GM19025 (cell line): ENCODE data around the gene ECM1.

Source experiments
- ATAC-seq: cut with Tn5 transposase; IDR thresholded peaks from one replicate; pipeline ENCODE4 v1.9.1; 2021; ENCODE audit warnings: mild to moderate bottlenecking, low read depth, moderate library complexity; ENCODE audit not compliant: unreplicated experiment

ECM1 gene

GRCh38 chr1:150543500-150544143 lies 35.7 kb downstream of the ECM1 start:
- no peak for ATAC-seq

DNA sequence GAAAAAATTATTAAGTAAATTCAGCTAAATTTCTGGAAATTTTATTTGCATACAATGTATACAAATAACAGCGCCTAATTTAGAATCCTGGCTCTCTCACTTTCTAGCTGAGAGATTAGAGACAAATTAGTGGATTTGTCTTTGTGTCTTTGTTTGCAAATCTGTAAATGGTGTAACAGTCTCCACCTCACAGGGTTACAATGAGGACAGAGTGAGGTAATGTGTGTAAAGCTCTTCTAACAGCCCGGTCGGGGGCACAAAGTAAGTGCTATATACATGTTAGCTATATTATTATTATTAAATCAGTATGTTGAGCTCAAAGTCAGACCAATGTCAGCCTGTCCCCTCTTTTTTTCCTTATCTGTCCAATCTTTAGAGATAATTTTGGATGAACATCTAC lies 36.3 kb downstream of the ECM1 start:
- ATAC-seq: no peak

- no peak for ATAC-seq
Measured at GRCh38 chr1:150545486-150546032, 37.6 kb downstream of the ECM1 start.

GRCh38 chr1:150546294-150546937 lies 38.5 kb downstream of the ECM1 start:
- no peak for ATAC-seq

- no peak for ATAC-seq
Measured at GRCh38 chr1:150548324-150548631, 40.4 kb downstream of the ECM1 start.

DNA sequence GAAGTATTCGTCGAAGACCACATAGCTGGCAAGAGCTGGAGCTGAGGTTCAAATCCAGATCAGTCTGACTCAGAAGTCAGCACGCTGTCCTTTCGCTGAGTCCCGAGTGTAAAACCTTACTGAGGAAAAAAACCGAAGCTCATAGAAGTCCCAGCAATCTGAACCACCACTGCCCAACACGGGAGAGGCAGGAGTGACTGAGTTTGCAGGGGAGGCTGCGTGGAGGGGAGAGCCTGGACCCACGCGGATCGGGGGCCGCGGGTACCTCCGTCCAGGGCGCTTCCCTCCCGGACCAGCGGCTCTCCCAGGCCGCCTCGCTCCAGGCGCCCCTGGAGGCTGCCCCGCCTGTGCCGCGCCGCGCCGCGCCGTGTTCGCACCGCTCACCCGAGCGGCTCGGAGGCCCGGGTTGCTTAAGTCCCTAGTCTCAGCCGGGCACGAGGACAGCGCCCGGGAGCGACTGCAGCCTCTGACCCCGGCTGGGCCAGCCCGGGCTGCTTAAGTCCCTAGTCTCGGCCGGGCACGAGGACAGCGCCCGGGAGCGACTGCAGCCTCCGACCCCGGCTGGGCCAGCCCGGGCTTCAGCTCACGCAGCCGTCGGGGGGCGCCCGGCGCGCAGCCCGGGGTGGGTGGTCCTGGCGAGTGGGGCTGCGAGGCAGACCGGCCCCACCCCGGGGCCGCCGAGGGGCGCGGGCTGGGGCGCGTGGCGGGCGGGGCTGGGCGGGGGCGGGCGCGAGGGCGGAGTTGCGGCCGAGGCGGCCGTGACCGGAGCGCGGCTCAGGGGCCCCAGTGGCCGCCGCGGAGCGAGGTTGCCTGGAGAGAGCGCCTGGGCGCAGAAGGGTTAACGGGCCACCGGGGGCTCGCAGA lies 41.0 kb downstream of the ECM1 start, which contains the start of gene ADAMTSL4:
ADAMTSL4 (plus strand) TSS at position 777 of the 864 bp plus-strand sequence. CDS start 2,881 bp downstream, outside the sequence.
- ATAC-seq: no peak

DNA sequence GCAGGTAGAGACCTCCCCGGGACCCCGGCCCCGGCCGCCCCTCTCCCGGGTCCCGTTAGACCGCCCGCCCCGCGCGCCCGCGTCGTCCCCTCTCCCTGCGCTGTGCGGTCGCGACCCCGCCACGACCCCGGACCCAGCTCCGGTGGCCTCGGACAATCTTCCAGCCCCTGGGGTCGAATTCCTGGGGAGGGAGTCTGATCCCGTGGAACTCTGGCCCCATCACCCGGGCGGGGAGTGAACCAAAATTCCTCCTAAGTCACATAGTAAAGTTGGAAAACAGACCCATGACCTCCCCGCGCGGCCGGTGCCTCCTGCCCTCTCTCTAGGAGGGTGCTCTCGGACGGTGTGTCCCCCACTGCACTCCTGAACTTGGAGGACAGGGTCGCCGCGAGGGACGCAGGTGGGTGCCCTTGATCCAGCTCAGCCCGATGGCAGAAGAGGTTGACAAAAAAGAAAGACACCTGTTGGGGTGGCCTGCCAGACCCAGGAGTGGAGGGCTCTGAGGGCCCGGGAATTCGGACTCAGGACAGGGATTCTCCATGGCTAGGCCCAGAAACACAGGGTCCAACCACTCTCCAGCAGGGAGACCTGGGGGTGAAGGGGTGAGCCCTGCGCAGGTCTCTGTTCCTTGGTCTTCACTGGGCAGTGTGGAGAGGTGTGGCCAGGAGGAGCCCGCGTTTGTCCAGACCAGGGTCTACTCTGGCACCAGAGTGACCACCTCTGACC lies 41.8 kb downstream of the ECM1 start:
- ATAC-seq: no peak

GRCh38 chr1:150550222-150551050 lies 42.5 kb downstream of the ECM1 start:
- ATAC-seq: no peak

DNA sequence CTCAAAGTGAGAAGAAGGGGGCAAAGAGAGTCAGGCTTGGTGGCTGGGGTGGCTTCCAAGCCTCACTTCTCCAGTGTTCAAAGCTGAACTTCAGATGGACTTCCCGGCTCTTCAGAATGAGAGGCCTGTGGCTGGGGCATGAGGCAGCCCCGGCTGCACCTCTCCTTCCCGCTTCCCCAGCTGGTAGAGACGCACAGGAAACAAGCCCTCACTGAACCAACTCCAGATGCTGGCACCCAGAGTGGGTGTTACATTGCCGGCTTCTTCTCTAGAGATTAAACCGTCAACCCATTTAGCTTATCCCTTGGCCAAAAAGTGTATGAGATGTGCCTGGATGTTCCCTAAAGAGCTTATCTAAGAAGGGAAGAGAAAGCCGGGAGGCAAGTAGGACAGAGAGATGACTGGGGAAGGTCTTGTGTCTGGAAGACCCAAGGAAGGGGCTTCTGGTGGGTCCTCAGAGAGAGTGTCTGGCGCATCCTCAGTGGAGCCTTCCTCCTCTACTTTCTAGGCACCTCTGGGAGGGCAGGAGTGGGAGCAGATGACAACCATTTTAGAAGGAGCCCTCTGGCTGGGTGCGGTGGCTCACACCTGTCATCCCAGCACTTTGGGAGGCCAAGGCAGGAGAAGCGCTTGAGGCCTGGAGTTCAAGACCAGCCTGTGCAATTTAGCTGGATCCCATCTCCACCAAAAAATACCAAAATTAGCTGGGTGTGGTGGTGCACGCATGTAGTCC lies 43.3 kb downstream of the ECM1 start:
- ATAC-seq: no peak

DNA sequence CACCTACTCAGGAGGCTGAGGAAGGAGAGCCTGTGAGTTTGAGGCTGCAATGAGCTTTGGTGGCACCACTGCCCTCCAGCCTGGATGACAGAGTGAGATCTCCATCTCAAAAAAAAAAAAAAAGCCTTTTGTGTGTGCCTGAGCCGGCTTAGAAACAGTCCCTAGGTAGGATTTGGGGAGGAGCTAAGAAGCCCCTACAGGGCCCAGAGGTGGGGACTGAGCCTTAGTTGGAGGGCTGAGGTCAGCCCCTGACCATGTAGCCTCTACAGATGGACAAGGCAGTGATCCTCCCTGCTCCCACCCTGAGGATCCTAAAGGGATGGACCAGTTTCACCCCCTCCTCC lies 43.8 kb downstream of the ECM1 start:
- no peak for ATAC-seq

GRCh38 chr1:150552128-150552910 lies 44.4 kb downstream of the ECM1 start:
- ATAC-seq: no peak

DNA sequence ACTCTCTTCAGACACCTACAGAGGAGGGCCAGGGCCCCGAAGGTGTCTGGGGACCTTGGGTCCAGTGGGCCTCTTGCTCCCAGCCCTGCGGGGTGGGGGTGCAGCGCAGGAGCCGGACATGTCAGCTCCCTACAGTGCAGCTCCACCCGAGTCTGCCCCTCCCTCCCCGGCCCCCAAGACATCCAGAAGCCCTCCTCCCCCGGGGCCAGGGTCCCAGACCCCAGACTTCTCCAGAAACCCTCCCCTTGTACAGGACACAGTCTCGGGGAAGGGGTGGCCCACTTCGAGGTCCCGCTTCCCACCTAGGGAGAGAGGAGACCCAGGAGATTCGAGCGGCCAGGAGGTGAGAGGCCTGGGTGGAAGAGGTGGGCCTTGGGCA lies 45.0 kb downstream of the ECM1 start:
- ATAC-seq: no peak

- no peak for ATAC-seq
Measured at GRCh38 chr1:150553392-150554085, 45.6 kb downstream of the ECM1 start.

DNA sequence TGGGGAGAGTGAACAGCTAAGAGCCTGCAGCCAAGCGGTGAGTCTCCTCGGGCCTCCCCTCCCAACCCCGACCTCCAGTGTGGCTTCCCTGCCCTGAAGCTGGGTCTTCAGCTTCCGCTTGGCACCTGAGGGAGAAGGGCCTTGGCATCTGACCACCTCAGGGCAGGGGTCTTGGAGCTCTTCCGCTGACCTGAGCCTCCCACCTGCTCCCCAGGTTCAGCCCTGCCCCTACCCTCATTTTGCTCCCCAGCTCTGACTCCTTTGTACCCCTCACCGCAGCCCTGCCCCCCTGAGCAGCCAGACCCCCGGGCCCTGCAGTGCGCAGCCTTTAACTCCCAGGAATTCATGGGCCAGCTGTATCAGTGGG lies 46.2 kb downstream of the ECM1 start:
- ATAC-seq: no peak

- no peak for ATAC-seq
Measured at GRCh38 chr1:150555198-150555970, 47.5 kb downstream of the ECM1 start.

DNA sequence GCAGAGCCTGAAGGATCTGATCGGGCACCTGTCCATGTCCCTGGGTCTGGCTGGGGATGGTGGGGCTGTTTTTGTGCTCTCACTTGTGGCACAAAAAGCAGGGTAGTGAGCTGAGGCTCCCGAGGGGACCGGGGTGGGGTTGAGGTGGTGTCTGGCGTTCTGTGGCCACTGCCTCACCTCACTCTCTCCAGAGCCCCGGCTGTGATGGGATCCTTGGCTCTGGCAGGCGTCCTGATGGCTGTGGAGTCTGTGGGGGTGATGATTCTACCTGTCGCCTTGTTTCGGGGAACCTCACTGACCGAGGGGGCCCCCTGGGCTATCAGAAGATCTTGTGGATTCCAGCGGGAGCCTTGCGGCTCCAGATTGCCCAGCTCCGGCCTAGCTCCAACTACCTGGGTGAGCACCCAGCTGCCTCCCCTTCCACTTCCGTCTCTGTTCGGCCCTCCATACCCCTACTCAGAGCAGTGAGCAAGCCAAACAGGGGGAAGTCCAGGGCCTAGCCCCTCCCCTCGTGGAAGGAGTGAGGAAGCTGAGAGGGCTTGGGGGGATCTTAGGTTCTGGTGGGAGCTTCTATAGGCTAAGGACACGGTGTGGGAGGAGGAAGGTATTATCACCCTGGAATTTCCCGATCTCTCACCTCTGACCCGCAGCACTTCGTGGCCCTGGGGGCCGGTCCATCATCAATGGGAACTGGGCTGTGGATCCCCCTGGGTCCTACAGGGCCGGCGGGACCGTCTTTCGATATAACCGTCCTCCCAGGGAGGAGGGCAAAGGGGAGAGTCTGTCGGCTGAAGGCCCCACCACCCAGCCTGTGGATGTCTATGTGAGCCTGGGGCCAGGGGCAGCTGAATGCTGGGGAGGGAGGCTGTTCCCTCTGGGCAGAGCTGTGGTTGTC lies 48.3 kb downstream of the ECM1 start:
- ATAC-seq: no peak
